Subcutaneous abdominal adipose tissue (tissue), 5 donors: ENCODE data around the gene IRAK2.
"Not testable (repeated sequence)": the region's sequence is repeated elsewhere in the genome, so short reads cannot be mapped to it uniquely, and the experiment has no call there.

Source experiments
- H3K27ac ChIP-seq: one replicate; pipeline ENCODE4 v1.7.0; 2013; ENCODE audit warnings: low read depth, mild to moderate bottlenecking, inconsistent platforms, low read length, moderate library complexity
- H3K27me3 ChIP-seq, 5 donors: one replicate each; pipeline ENCODE4 v1.7.0; 2013; ENCODE audit warnings: low read length in 5 of 5, inconsistent platforms in 1 of 5; ENCODE audit not compliant: control insufficient read depth in 5 of 5, insufficient read depth in 4 of 5
- H3K36me3 ChIP-seq, 5 donors: one replicate each; pipeline ENCODE4 v1.7.0; 2013; ENCODE audit warnings: low read length in 5 of 5; ENCODE audit not compliant: control insufficient read depth in 5 of 5, insufficient read depth in 5 of 5
- H3K4me1 ChIP-seq, 5 donors: one replicate each; pipeline ENCODE4 v1.7.0; 2013; ENCODE audit warnings: low read length in 5 of 5, mild to moderate bottlenecking in 3 of 5, moderate library complexity in 1 of 5; ENCODE audit not compliant: control insufficient read depth in 5 of 5, insufficient read depth in 5 of 5
- H3K4me3 ChIP-seq, 5 donors: one replicate each; pipeline ENCODE4 v1.7.0; 2013; ENCODE audit warnings: low read length in 5 of 5, low read depth in 1 of 5
- H3K9ac ChIP-seq, 5 donors: one replicate each; pipeline ENCODE4 v1.7.0; 2013; ENCODE audit warnings: low read length in 5 of 5, mild to moderate bottlenecking in 4 of 5, moderate library complexity in 3 of 5
- H3K9me3 ChIP-seq, 5 donors: one replicate each; pipeline ENCODE4 v1.7.0; 2013; ENCODE audit warnings: low read length in 5 of 5; ENCODE audit not compliant: control insufficient read depth in 5 of 5
- donor health status: healthy.
- donor health status: healthy.
- donor health status: healthy.
- donor health status: healthy.
- donor health status: healthy.

The IRAK2 gene

DNA sequence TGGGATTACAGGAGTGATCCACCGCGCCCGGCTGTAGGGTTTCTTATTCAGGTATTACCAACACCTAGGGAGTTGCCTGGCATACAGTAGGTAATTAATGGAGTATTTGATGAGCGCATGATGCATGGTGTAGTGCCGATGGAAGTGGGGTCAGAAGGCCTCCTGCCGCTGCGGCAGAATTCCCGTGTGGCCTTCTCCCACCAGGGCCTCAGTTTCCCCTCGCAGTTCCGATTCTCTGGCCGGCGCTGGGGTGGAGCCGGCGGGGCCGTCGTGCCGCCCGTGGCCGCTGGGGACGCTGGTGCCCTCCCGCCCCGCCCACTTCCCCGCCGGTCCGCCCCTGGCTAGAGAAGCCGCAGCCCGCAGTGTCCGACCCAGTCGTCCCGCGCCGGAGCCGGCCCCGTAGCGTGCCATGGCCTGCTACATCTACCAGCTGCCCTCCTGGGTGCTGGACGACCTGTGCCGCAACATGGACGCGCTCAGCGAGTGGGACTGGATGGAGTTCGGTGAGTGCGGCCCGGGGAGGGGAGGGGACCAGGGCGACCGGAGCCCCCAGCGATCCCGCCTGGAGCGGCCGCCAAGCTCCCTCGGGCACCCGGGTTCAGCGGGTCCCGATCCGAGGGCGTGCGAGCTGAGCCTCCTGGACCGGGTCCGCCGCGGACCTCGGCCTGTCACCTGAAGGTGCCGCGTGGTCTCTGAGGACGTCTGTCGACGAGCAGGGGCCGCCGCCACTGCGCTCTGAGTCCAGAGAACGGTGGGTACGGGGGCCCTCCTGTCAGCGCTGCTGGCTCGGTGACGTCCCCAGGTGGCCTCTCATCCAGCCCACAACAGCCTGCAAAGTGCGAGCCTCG lies at the start of gene IRAK2:
TSS of gene IRAK2 (plus strand) at position 374 of the 848 bp plus-strand sequence. CDS start at position 410, 36 bp downstream.
- Histone ChIP-seq H3K4me1 (peaks cover 0 to 31% (median 27%) of the 10 kb centered on the region in 5 donors), H3K27me3 (no peaks in the 10 kb centered on the region), H3K27ac (peak within 1 kb of the TSS; percentile 57), H3K4me3 (peak within 1 kb of the TSS; percentile 69 to 95 (median 90)), H3K9ac (peak within 1 kb of the TSS; percentile 28 to 96 (median 88)), H3K9me3 (peaks cover 0 to 8% (median 3%) of the 10 kb centered on the region in 5 donors), H3K36me3 (peaks cover 0 to 3% (median 0%) of the 10 kb centered on the region in 5 donors)

DNA sequence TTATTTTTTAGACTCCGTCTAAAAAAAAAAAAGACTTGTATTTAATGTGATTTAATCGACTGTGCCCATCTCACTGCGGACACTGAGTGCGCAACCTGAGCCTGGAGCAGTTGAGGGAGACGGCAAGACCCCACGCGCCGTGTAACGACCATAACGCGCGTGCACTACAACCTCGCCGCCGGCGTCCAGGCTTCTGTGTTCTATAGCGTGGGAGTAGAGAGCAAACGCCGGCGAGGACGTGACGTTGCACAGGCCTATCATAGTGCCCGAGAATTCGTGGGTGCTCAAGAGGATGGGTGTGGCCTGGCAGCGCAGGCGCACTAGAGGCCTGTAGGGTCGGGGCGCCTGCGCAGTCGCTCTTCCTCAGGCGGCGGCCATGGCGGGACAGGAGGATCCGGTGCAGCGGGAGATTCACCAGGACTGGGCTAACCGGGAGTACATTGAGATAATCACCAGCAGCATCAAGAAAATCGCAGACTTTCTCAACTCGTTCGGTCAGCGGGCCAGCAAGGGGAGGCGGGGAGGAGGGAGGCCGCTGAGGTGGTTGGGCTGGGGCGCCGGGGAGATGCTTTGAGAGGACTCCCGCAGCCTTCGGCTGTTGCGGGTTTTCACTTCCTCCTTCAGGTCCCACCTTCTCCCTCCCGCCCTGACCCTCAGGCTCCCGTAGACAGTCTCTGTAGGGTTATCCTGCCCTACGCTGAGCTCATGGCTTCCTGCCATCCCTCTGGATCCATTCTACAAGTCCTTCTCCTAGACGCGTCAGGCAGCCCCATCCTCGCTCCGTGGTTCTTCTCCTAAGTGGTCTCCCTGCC lies 49.2 kb upstream of the IRAK2 start, which contains the start of gene BRK1:
TSS of gene BRK1 (plus strand) at position 350 of the 812 bp plus-strand sequence. CDS start at position 377, 27 bp downstream.
- H3K9me3 ChIP-seq, result no peaks in the 10 kb centered on the region
- H3K27ac ChIP-seq, result peak within 1 kb of the TSS; percentile 86
- H3K9ac ChIP-seq, result peak within 1 kb of the TSS; percentile 32 to 88 (median 85)
- peak within 1 kb of the TSS; percentile 93 to 100 (median 99) for H3K4me3 ChIP-seq
- H3K27me3 ChIP-seq, result peaks cover 0 to 4% (median 0%) of the 10 kb centered on the region in 5 donors
- peaks cover 0 to 12% (median 2%) of the 10 kb centered on the region in 5 donors for H3K36me3 ChIP-seq
- peaks cover 6 to 18% (median 16%) of the 10 kb centered on the region in 5 donors for H3K4me1 ChIP-seq

GRCh38 chr3:10116138-10116460 lies 48.6 kb upstream of the IRAK2 start:
- peaks cover 0 to 17% (median 4%) of the 10 kb centered on the region in 5 donors for H3K36me3 ChIP-seq
- peak overlapping the region; percentile 32 to 88 (median 85) for H3K9ac ChIP-seq
- H3K27ac ChIP-seq, result peak overlapping the region; percentile 86
- peaks cover 6 to 18% (median 16%) of the 10 kb centered on the region in 5 donors for H3K4me1 ChIP-seq
- H3K4me3 ChIP-seq, result peak overlapping the region; percentile 93 to 100 (median 99)
- no peaks in the 10 kb centered on the region for H3K27me3 ChIP-seq
- no peaks in the 10 kb centered on the region for H3K9me3 ChIP-seq

GRCh38 chr3:10116928-10117327 lies 47.8 kb upstream of the IRAK2 start:
- Histone ChIP-seq H3K27ac (no peak overlapping the region), H3K9ac (no peak overlapping the region), H3K4me3 (peak overlapping the region in 2 of 5 donors; percentile 93 to 100), H3K9me3 (no peaks in the 10 kb centered on the region), H3K36me3 (peaks cover 0 to 21% (median 4%) of the 10 kb centered on the region in 5 donors), H3K27me3 (no peaks in the 10 kb centered on the region), H3K4me1 (peaks cover 6 to 18% (median 16%) of the 10 kb centered on the region in 5 donors)

DNA sequence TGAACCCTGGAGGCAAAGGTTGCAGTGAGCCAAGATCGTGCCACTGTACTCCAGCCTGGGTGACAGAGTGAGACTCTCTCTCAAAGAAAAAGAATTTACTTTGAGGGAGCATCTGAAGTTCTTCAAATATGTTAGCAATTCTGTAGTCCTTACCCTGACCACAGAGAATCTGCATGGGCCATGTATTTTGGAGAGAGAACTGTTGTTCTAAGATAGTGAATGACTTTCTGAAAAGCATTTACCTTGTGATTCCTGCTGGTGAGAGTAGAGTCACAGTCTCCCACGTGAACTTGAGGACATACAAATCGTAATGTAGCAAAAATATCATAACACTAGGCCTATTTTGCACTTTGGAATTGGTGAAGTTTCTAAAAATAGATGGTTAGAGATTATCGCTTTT lies 45.3 kb upstream of the IRAK2 start:
- Histone ChIP-seq H3K27me3 (no peaks in the 10 kb centered on the region), H3K36me3 (peaks cover 0 to 22% (median 4%) of the 10 kb centered on the region in 5 donors), H3K4me3 (no peak overlapping the region), H3K9me3 (no peaks in the 10 kb centered on the region), H3K4me1 (peaks cover 6 to 18% (median 16%) of the 10 kb centered on the region in 5 donors), H3K9ac (no peak overlapping the region), H3K27ac (no peak overlapping the region)

GRCh38 chr3:10121064-10121463 lies 43.7 kb upstream of the IRAK2 start:
- Histone ChIP-seq H3K27me3 (no peaks in the 10 kb centered on the region), H3K4me3 (no peak overlapping the region), H3K36me3 (peaks cover 7 to 37% (median 13%) of the 10 kb centered on the region in 5 donors), H3K4me1 (peaks cover 3 to 14% (median 13%) of the 10 kb centered on the region in 5 donors), H3K27ac (no peak overlapping the region), H3K9ac (no peak overlapping the region), H3K9me3 (no peaks in the 10 kb centered on the region)

DNA sequence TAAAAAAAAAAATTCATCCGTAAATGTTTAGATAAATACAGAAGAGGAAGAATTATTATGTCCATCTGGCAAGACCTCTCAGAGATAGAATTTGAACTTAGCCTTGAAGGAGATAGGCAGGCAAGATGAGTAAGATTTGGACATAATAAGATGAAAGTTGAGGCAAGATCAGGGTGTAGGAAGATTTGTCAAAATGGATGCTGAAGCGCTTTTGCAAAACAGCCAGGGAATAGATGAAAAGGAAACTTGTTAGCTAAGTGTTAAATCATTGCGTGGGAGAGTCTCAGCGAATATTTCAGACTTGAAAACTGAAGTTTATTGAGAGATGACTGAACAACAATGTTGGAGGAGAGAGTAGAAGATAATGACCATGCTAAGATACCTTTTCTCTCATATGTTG lies 42.0 kb upstream of the IRAK2 start:
- no peak overlapping the region for H3K27ac ChIP-seq
- peaks cover 0 to 3% (median 0%) of the 10 kb centered on the region in 5 donors for H3K4me1 ChIP-seq
- no peak overlapping the region for H3K4me3 ChIP-seq
- no peak overlapping the region for H3K9ac ChIP-seq
- peaks cover 10 to 53% (median 25%) of the 10 kb centered on the region in 5 donors for H3K36me3 ChIP-seq
- no peaks in the 10 kb centered on the region for H3K27me3 ChIP-seq
- no peaks in the 10 kb centered on the region for H3K9me3 ChIP-seq

GRCh38 chr3:10135872-10136271 lies 28.8 kb upstream of the IRAK2 start:
- H3K4me3 ChIP-seq, H3K9me3 ChIP-seq, H3K4me1 ChIP-seq, H3K36me3 ChIP-seq, H3K9ac ChIP-seq, H3K27me3 ChIP-seq, H3K27ac ChIP-seq: not testable (repeated sequence)

DNA sequence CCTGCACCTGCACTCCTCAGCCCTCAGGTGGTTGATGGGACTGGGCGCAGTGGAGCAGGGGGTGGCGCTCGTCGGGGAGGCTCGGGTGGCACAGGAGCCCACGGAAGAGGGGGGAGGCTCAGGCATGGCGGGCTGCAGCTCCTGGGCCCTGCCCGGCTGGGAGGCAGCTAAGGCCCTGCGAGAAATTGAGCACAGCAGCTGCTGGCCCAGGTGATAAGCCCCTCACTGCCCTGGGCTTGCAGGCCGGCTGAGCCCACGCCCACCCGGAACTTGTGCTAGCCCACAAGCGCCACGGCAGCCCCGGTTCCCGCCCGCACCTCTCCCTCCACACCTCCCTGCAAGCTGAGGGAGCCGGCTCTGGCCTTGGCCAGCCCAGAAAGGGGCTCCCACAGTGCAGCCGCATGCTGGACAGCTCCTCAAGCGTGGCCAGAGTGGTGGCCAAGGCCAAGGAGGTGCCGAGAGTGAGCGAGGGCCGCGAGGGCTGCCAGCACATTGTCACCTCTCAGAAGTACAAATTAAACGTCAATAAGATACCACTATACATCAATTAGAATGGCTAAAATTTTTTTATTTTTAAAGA lies 28.2 kb upstream of the IRAK2 start:
- Histone ChIP-seq H3K4me1 (peaks cover 0 to 4% (median 4%) of the 10 kb centered on the region in 5 donors), H3K9ac (no peak overlapping the region), H3K27me3 (no peaks in the 10 kb centered on the region), H3K9me3 (no peaks in the 10 kb centered on the region), H3K36me3 (no peaks in the 10 kb centered on the region), H3K4me3 (no peak overlapping the region), H3K27ac (no peak overlapping the region)
